Measurements from ENCODE around the gene PLAC8.

Gene PLAC8, protein sequence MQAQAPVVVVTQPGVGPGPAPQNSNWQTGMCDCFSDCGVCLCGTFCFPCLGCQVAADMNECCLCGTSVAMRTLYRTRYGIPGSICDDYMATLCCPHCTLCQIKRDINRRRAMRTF

GRCh38 chr4:83114576-83114975 is at the start of gene PLAC8:
Gene PLAC8 (minus strand): TSS chr4:83114729. CDS start chr4:83107921, 6,808 bp downstream.
- no peak for DNase-seq (ENCODE audit: low read depth)
- TF ChIP-seq, protein P1, sequence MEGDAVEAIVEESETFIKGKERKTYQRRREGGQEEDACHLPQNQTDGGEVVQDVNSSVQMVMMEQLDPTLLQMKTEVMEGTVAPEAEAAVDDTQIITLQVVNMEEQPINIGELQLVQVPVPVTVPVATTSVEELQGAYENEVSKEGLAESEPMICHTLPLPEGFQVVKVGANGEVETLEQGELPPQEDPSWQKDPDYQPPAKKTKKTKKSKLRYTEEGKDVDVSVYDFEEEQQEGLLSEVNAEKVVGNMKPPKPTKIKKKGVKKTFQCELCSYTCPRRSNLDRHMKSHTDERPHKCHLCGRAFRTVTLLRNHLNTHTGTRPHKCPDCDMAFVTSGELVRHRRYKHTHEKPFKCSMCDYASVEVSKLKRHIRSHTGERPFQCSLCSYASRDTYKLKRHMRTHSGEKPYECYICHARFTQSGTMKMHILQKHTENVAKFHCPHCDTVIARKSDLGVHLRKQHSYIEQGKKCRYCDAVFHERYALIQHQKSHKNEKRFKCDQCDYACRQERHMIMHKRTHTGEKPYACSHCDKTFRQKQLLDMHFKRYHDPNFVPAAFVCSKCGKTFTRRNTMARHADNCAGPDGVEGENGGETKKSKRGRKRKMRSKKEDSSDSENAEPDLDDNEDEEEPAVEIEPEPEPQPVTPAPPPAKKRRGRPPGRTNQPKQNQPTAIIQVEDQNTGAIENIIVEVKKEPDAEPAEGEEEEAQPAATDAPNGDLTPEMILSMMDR (conservative IDR thresholded peaks at IDR 0.05; ENCODE audit: control insufficient read depth, insufficient read depth, low read depth, low read length): no peak
- no peak within 1 kb of the TSS for H3K4me3 ChIP-seq (ENCODE audit: control insufficient read depth, low read depth, low read length)

GRCh38 chr4:83153417-83153816 is 38.9 kb upstream of the PLAC8 start:
- TF ChIP-seq, protein P1 (conservative IDR thresholded peaks at IDR 0.05; ENCODE audit: control insufficient read depth, insufficient read depth, low read depth, low read length): no peak
- no peak for DNase-seq (ENCODE audit: low read depth)
- no peak overlapping the region for H3K4me3 ChIP-seq (ENCODE audit: control insufficient read depth, low read depth, low read length)

GRCh38 chr4:83152746-83153145 is 38.2 kb upstream of the PLAC8 start:
- no peak for DNase-seq (ENCODE audit: low read depth)
- TF ChIP-seq, protein P1 (conservative IDR thresholded peaks at IDR 0.05; ENCODE audit: control insufficient read depth, insufficient read depth, low read depth, low read length): no peak
- no peak overlapping the region for H3K4me3 ChIP-seq (ENCODE audit: control insufficient read depth, low read depth, low read length)

DNA sequence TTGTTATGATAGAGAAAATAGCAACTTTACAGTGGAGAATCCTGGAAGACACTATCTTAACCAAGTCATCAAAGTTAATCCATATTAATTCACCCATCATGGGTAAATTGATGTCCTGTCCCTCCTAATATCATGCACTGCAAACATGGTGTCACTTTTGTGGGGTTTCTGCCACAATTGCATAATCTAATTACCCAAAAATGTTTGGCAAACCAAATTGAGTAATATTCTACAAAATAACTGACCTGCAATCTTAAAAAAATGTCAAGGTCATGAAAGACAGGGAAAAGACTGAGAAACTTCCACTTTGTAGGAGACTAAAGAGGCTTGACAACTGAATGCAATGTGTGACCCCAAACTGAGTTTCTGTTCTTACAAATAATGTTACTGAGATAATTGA is 37.1 kb upstream of the PLAC8 start:
- no peak overlapping the region for H3K4me3 ChIP-seq (ENCODE audit: control insufficient read depth, low read depth, low read length)
- TF ChIP-seq, protein P1 (conservative IDR thresholded peaks at IDR 0.05; ENCODE audit: control insufficient read depth, insufficient read depth, low read depth, low read length): no peak
- DNase-seq (ENCODE audit: low read depth): no peak

GRCh38 chr4:83150653-83151330 is 36.3 kb upstream of the PLAC8 start:
- TF ChIP-seq, protein P1 (conservative IDR thresholded peaks at IDR 0.05; ENCODE audit: control insufficient read depth, insufficient read depth, low read depth, low read length): no peak
- DNase-seq (ENCODE audit: low read depth): peak; percentile 8
- no peak overlapping the region for H3K4me3 ChIP-seq (ENCODE audit: control insufficient read depth, low read depth, low read length)

DNA sequence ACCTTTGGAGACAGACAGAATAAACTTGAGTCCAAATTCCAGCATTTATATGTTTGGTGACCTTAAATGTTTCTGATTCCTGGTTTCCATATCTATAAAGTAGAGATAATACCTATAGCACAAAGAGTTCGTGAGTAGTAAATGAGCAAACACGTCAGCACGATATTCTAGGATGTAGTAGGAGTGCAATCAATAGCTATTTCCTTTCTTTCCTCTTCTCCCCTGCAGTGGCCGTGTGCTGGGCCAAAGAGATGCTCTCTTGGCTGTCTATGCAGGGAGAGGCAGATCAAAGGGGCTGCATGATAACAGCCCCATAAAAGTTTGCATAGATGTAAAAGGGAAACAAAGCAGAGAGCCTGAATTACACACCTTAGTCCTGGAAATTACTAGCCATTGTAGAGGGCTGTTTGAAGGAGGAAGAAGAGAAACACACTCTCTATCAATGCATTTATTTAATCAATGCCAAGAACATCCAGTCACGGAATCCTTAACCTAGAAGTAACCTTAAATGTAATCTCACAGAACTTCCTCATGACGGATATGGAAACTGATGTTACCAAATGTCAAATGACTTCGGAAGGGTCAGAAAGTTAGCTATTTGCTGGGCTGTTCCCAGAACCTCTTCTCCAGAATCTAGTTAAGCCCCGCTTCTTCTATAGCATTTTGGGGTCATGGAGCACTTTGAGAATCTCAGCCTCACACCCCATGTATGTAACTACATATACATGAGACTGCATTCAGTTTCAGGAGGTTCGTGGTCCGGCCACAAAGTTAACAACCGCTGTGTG is 35.5 kb upstream of the PLAC8 start:
- DNase-seq (ENCODE audit: low read depth): no peak
- H3K4me3 ChIP-seq (ENCODE audit: control insufficient read depth, low read depth, low read length): no peak overlapping the region
- TF ChIP-seq, protein P1 (conservative IDR thresholded peaks at IDR 0.05; ENCODE audit: control insufficient read depth, insufficient read depth, low read depth, low read length): no peak
